GM11168 (cell line): ENCODE data around the gene USP48.

Experiments
- in situ Hi-C: fragments of 300-500 bp; cut with MboI; formaldehyde crosslinking; loops from one replicate; pipeline ENCODE4 v1.12.0; 2022; ENCODE audit warnings: low sequenced_read_pairs; ENCODE audit not compliant: unreplicated experiment

Gene USP48

DNA sequence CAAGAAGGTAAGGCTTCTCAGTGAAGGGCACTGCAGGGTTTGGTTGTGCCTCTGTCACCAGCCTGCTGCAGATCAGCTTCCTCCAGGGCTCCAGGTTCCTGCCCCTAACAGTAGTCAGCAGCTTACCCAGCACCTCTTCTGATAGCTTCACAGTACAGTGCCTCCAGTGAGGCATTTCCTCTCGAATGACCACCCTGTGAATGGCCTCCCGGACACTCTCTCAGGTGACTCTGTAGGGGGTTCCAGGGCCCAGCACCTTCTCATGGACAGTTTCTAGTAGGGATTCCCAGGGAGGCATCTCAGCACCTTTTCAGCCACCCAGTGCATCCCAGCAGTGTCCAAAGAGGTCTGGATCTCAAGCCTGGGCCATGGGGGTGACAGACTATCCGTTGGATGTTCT is 28.4 kb downstream of the USP48 start:
- in situ Hi-C loops, result no loop called here

- in situ Hi-C loops, result no loop called here
Measured at GRCh38 chr1:21752186-21752585, 30.8 kb downstream of the USP48 start.

GRCh38 chr1:21751281-21751680 is 31.7 kb downstream of the USP48 start:
- in situ Hi-C loops, result no loop called here

GRCh38 chr1:21750841-21751240 is 32.1 kb downstream of the USP48 start:
- in situ Hi-C loops, result no loop called here

- in situ Hi-C loops, result no loop called here
Measured at GRCh38 chr1:21749859-21750468, 33.0 kb downstream of the USP48 start.

GRCh38 chr1:21749109-21749508 is 33.8 kb downstream of the USP48 start:
- in situ Hi-C loops, result no loop called here

DNA sequence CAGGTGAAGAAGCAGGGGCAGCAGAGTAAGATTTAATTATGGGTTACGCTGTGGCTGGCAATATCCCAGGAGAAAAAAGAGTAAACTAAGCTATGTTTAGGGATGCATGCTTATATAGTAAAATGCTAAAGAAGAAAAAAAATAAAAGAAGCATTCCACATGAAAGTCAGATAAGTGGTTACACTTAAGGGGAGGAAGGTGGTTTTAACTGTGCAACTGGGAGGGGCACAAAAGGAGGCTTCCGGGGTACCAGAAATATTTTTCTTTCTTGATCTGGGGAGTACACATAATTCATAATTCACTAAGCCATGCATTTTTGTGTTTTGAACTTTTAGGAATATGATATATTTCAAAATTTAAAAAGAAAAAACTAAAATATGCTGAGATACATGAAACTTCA is 39.5 kb downstream of the USP48 start:
- in situ Hi-C loops, result no loop called here

GRCh38 chr1:21742578-21742977 is 40.4 kb downstream of the USP48 start:
- in situ Hi-C loops, result no loop called here

DNA sequence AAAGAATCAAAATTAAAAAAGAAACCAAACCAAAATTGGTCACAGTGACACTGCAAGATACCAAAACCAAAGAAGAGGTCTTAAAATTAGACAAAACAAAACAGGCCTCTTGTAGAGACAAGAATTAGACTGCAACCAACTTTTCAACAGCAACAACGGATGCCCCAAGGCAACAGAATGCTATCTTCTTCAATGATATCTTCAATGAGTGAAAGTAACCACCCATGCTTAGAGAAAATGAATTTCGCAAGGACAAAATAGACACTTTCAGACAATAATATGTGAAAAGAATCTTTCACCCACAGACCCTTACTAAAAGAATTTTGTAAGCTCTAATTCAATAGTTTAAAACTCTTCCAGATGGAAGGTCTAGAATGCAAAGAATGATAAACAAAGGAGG is 41.7 kb downstream of the USP48 start:
- in situ Hi-C loops, result no loop called here

DNA sequence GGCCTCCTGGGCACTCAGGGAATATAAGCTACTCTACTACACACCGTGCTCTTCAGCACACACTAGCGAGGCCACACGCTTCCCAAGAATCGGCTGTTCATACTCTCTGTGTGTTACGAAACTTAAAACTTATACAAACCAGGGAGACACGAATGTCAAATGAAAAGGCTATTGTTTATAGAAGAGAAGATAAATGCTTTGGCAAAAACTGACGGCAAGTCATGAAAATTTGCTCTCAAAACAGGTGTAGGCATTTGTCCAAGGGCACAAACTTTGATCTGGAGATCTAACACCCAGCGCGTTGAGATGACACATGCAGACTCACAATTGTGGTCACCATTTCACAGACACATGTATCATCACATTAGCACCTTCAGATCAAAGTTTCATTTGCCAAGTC is 46.1 kb downstream of the USP48 start:
- in situ Hi-C loops, result no loop called here

DNA sequence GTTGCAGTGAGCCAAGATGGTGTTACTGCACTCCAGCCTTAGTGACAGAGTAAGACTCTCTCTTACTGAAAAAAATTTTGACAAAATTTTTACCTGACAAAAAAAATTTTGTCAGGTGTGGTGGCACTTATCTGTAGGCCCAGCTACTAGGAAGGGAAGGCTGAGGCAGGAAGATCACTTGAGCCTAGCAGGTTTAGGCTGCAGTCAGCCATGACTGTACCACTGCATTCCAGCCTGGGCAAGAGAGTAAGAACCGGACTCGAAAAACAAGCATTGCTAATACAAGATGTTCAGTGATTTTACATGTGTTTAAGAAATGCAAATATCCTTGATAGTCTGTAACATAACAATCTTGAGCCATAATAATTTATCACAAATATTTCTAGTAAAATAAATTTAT is 46.9 kb downstream of the USP48 start:
- in situ Hi-C loops, result no loop called here

DNA sequence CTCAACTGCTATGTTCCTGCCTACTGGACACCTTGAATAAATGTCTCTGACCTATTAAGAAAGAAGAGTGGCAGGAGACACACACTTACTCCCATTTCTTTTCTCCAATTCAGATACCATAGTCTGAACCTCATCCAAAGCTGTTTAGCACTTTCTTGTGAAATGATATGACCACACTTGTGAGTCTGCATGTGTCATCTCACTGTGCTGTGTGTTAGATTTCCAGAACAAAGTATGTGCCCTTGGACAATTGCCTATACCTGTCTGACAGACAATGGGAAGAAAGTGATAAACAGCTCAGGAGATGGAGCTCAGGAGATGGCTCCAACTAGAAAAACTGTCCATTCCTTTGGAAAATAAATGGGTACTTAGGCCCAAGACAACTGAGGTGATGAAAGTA is 48.4 kb downstream of the USP48 start:
- in situ Hi-C loops, result no loop called here

GRCh38 chr1:21732664-21733063 is 50.3 kb downstream of the USP48 start:
- in situ Hi-C loops, result no loop called here

GRCh38 chr1:21725748-21726392 is 57.1 kb downstream of the USP48 start:
- in situ Hi-C loops, result no loop called here

GRCh38 chr1:21724570-21724969 is 58.4 kb downstream of the USP48 start:
- in situ Hi-C loops, result no loop called here

GRCh38 chr1:21724098-21724497 is 58.9 kb downstream of the USP48 start:
- in situ Hi-C loops, result no loop called here

GRCh38 chr1:21721295-21721985 is 61.5 kb downstream of the USP48 start:
- in situ Hi-C loops, result no loop called here

- in situ Hi-C loops, result no loop called here
Measured at GRCh38 chr1:21716169-21716568, 66.8 kb downstream of the USP48 start.

DNA sequence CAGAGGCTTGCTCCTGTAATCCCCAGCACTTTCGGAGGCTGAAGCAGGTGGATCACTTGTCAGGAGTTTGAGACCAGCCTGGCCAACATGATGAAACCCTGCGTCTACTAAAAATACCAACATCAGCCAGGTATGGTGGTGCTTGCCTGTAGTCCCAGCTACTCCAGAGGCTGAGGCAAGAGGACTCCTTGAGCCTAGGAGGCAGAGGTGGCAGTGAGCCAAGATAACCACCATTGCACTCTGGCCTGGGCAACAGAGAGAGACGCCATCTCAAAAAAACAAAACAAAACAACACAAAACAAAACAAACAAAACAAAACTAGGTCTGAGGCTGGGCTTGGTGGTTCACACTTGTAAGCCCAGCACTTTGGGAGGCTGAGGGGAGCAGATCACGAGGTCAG is 75.1 kb downstream of the USP48 start:
- in situ Hi-C loops, result no loop called here

- in situ Hi-C loops, result no loop called here
Measured at GRCh38 chr1:21707086-21707840, 75.7 kb downstream of the USP48 start.
